Smooth muscle cell of the umbilical artery (primary cell): ENCODE data around the gene C2CD4D. TPM values are rescaled to one million over a fixed set of nuclear protein-coding genes. Genes with fewer than 3 reads are reported as not detected.

Experiments used
- total RNA-seq: library from RNA; depleted of rRNA; stranded (reverse); fragments of >200 nt; gene quantifications from 2 replicates; pipeline ENCODE4 v1.2.3, GENCODE V29; 2014

The C2CD4D gene
- not detected in 2 replicates for total RNA-seq

DNA sequence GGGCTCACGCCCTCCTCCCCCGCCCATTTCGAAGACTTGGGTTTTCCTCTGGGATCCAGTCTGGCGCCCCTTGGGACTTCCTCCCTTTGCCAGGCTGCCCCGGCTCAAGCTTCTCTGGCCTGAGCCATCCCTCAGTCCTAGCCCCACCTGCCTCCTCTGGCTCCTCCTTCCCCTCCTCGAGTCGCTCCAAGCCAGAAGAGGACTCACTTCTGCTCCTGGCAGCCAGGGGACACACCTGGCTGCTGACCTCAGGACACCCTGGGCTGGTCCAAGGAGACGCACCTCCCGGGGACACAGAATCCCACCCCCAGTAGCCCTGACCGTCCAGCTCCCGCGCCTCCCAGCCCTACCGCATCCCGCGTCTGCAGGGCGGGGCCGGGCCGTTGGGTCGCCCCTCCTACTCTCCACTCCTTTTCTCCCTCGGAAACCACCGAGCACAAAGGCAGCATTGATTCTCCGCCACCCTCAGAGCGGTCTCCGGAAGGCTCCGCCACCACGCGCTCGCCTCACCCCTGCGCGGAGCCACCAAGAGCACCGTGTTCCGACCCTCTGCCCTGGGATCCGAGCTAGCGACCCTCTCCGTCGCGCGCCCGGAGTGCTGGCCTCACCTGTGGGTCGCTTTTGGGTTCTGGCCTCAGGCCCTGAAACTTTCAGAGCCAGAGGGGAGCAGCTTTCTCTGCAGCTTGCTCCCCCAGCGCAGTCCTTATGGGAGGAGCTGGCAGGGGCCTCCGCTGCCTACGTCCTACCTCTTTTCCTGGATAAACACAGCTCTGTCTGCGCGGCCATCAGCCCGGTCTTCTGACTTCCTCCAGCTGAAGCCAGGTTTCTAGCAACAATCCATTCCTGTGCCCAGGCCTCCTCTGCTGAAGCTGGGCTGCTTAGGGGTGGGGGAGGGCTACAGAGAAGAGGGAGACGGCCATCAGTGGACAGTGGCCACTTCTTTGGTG, at the start of gene C2CD4D:
Gene C2CD4D (minus strand): TSS at position 364 of the 947 bp plus-strand sequence. CDS start 831 bp downstream, outside the sequence.

DNA sequence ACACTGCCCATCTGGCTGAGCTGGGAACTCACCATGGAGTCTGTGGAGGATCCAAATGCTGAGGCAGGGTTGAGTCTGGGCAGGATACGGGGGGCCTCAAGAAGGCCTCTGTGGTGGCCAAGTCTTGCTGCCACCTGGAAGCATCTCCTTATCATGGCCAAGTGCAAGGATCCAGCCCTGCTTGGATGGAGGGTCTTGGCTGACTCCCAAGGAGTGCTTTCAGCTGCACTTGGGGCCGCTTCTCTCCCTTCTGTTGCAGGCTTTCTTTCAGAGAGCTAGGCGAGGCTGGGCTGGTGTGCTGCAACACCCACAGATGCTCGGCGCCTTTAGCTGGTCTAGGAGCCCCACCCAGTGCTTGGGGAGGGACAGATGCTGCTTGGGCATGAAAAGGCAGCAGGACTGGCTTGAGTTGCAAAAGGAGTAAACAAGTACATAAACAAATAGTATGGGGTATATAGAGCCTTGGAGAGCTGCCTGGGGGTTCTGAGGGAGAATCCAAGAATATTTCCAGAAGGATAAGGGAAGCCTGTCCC, 13.9 kb upstream of the C2CD4D start, which contains the start of gene THEM5:
Gene THEM5 (minus strand): TSS at position 302 of the 533 bp plus-strand sequence. CDS start 147 bp downstream, at position 155.

DNA sequence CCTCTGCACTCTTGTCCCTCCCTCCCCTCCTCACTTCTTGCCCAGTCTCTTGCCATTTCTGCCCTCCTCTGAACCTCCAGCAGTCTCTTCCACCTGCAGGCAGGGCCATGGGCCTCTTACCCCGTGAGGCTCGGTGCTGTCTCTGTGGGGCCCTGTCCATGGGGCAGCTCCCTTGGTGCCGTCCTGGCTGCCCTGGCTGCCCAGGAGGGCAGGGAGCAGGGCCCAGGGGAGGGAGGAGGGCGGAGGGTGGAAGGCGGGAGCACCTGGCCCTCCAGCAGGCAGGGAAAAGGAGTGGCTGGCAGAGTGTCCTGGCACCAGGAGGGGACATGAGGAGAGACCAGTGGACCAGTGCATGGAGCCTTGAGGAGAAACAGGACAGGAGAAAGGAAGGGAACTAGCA, 8.0 kb downstream of the C2CD4D start, which contains the start of gene RORC:
Gene RORC (minus strand): TSS at position 198 of the 400 bp plus-strand sequence. CDS start 38 bp downstream, at position 160.

DNA sequence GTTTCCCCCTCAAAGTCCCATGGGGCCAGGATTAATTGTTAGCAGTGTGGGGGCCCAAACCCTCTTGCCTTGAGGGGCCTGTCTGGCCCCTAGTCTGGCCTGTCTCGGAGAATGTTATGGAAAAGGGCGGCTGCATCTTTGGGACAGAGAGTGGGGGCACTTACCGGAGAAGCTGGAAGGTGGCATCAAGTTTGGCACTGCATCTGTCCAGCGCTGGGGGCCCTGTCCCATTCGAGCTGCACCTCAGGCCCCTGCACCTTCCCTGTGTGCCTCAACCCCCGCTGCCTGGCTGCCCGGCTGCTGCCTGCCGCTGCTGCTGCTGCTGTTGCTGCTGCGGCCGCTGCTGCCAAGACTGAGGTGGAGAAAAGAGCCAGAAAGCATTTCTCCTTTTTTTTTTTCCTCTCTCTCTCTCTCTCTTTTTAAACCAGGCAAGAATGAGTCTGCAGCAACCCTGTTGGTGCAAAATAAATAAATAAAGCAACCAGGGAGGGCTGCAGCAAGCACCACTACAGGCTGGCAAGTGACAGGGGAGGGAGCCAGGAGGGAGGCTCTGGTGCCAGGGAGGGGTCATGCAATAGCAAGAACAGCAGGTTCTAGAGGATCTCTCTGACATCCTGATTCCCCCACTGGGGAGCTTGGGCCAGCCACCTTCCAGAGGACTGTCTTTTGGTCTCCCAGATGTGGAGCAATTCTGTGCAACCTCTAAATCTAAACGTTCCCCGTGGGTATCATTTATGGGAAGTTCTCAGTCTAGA, 34.4 kb downstream of the C2CD4D start, which contains the start of gene LINGO4:
Gene LINGO4 (minus strand): TSS at position 354 of the 755 bp plus-strand sequence. CDS start 2,715 bp downstream, outside the sequence.

DNA sequence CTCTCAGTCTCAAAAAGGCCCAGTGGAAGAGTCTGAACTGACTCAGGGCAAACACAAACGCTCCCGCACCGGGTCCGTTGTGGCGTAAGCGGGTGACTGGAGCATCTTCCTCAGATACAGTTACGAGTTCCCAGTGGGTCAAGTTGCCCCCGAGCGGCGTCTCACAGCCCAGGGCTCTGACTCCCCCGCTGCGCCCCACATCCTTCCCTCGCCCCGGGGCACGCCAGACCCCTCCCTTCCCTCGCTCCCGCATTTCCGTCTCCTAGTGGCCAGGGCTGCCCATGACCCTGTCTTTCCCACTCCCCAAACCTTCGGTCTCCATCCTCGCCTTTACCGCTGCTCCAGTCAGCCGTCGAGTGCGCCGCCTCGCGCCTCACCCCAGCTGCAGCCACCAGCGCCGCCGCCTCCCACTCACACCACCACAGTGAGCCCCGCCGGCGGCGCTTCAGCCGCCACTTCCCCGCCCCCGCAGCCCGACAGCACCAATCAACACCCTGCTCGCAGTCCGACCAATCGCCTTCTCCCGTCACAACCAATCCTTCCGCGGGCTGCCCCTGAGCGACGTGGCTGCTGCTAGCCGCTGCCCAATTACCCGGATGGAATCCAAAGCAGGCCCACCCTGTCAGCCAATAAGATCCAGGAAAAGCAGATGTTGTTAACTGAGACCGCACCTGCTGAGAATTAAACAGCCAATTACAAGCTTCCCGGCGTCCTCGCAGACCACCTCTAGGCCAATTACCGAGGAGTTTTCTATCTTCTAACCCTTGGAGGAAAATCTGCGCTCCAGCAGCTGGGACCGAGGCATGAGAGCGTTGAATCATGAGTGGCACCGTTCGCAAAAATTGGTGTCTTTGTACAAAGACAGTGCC, 49.3 kb downstream of the C2CD4D start, which contains the start of gene TDRKH:
Gene TDRKH (minus strand): TSS at position 430 of the 869 bp plus-strand sequence. CDS start 7,478 bp downstream, outside the sequence.

Other genes starting within 250 kb of the C2CD4D start
- 43.1 and 50.6 TPM in 2 replicates for gene SNX27, start 227.8 kb downstream of the C2CD4D start, total RNA-seq
- gene CELF3, start 123.0 kb downstream of the C2CD4D start, total RNA-seq: not detected in 2 replicates
- gene RIIAD1, start 118.3 kb downstream of the C2CD4D start, total RNA-seq: not detected in 2 replicates
- gene MRPL9, start 76.3 kb downstream of the C2CD4D start, total RNA-seq: 63.7 and 63.8 TPM in 2 replicates
- 2.1 and 5.6 TPM in 2 replicates for gene TDRKH, start 49.3 kb downstream of the C2CD4D start, total RNA-seq
- not detected in 2 replicates for gene LINGO4, start 34.4 kb downstream of the C2CD4D start, total RNA-seq
- gene RORC, start 8.0 kb downstream of the C2CD4D start, total RNA-seq: not detected in 2 replicates
- not detected in 2 replicates for gene THEM5, start 13.9 kb upstream of the C2CD4D start, total RNA-seq
- 8.2 and 9.8 TPM in 2 replicates for gene THEM4, start 69.7 kb upstream of the C2CD4D start, total RNA-seq
- gene S100A10, start 154.0 kb upstream of the C2CD4D start, total RNA-seq: 37.4 and 94.7 TPM in 2 replicates
- gene S100A11, start 197.2 kb upstream of the C2CD4D start, total RNA-seq: 33.0 and 103 TPM in 2 replicates
- not detected in 2 replicates for gene TCHHL1, start 249.2 kb upstream of the C2CD4D start, total RNA-seq